Keratinocyte (primary cell): ENCODE data around the gene XAB2. TPM values are rescaled to one million over a fixed set of nuclear protein-coding genes. Genes with fewer than 3 reads are reported as not detected.

Source experiments
- DNase-seq: peaks from one replicate; pipeline ENCODE4 v3.0.0-alpha.2; 2011; ENCODE audit warnings: low read depth, missing footprints, low spot score
- FAIRE-seq: peaks from 2 replicates; lab custom pipeline; 2011; peaks lifted over from hg19 to GRCh38; lab: Jason Lieb, UNC
- H2AFZ ChIP-seq: 2 replicates; pipeline ENCODE4 v1.6.0; 2012; ENCODE audit warnings: low read length, control low read depth, inconsistent platforms; ENCODE audit not compliant: control insufficient read depth
- H3K27ac ChIP-seq: 2 replicates; pipeline ENCODE4 v1.5.1; 2011; ENCODE audit warnings: low read length; ENCODE audit not compliant: control insufficient read depth, insufficient read depth
- H3K27me3 ChIP-seq: 3 replicates; pipeline ENCODE4 v1.6.0; 2011; ENCODE audit warnings: low read length; ENCODE audit not compliant: control insufficient read depth, insufficient read depth; ENCODE audit errors: extremely low read depth
- H3K36me3 ChIP-seq, 2 experiments: 2 replicates in 1 of 2; 3 replicates in 1 of 2; pipeline ENCODE4 v1.5.1; 2011; ENCODE audit warnings: low read length in 2 of 2, mild to moderate bottlenecking in 1 of 2; ENCODE audit not compliant: control insufficient read depth in 2 of 2, insufficient read depth in 2 of 2; ENCODE audit errors: extremely low read depth in 1 of 2
- H3K4me1 ChIP-seq: 3 replicates; pipeline ENCODE4 v1.5.1; 2011; ENCODE audit warnings: low read length; ENCODE audit not compliant: control insufficient read depth, insufficient read depth; ENCODE audit errors: extremely low read depth
- H3K4me2 ChIP-seq: 3 replicates; pipeline ENCODE4 v1.6.0; 2011; ENCODE audit warnings: low read depth, low read length; ENCODE audit not compliant: control insufficient read depth, insufficient read depth; ENCODE audit errors: extremely low read depth
- H3K4me3 ChIP-seq, 3 experiments: fragments of 200-600 bp in 1 of 3; sonication (generic) in 1 of 3; 2 replicates in 2 of 3; 3 replicates in 1 of 3; pipeline ENCODE4 v1.5.1; 2011 to 2016; ENCODE audit warnings: low read length in 3 of 3, mild to moderate bottlenecking in 3 of 3, control low read depth in 2 of 3, inconsistent platforms in 1 of 3, low read depth in 1 of 3, mixed read lengths in 1 of 3, mixed run types in 1 of 3, moderate library complexity in 1 of 3; ENCODE audit not compliant: control insufficient read depth in 2 of 3, insufficient read depth in 2 of 3; ENCODE audit errors: extremely low read depth in 1 of 3
- H3K79me2 ChIP-seq: 2 replicates; pipeline ENCODE4 v1.6.0; 2012; ENCODE audit warnings: low read length; ENCODE audit not compliant: control insufficient read depth, insufficient read depth
- H3K9ac ChIP-seq: 3 replicates; pipeline ENCODE4 v1.6.0; 2011; ENCODE audit warnings: low read length; ENCODE audit not compliant: control insufficient read depth, insufficient read depth; ENCODE audit errors: extremely low read depth
- H3K9me1 ChIP-seq: 3 replicates; pipeline ENCODE4 v1.6.0; 2011; ENCODE audit warnings: low read length; ENCODE audit not compliant: control insufficient read depth, insufficient read depth; ENCODE audit errors: extremely low read depth
- H3K9me3 ChIP-seq: 2 replicates; pipeline ENCODE4 v1.5.1; 2012; ENCODE audit warnings: low read depth, low read length; ENCODE audit not compliant: control insufficient read depth
- H4K20me1 ChIP-seq: 3 replicates; pipeline ENCODE4 v1.6.0; 2011; ENCODE audit warnings: low read length; ENCODE audit not compliant: control insufficient read depth, insufficient read depth; ENCODE audit errors: extremely low read depth
- CTCF ChIP-seq, 3 experiments: IDR thresholded peaks in 1 of 3; conservative IDR thresholded peaks in 1 of 3; optimal IDR thresholded peaks in 1 of 3; 2 replicates in 2 of 3; 3 replicates in 1 of 3; pipeline versions ENCODE3 to v1.5.1; 2011; ENCODE audit warnings: low read length in 3 of 3, mild to moderate bottlenecking in 3 of 3, moderate library complexity in 2 of 3, control low read depth in 1 of 3, inconsistent platforms in 1 of 3; ENCODE audit not compliant: insufficient read depth in 2 of 3; ENCODE audit errors: extremely low read depth in 1 of 3
- EZH2 ChIP-seq: IDR thresholded peaks from one replicate; pipeline ENCODE4 v1.6.1; 2012; ENCODE audit warnings: inconsistent platforms, mild to moderate bottlenecking, low read length, moderate library complexity
- dilution Hi-C: fragments of 300-500 bp; cut with MboI; formaldehyde crosslinking; loops from one replicate; pipeline ENCODE4 v1.7.0; 2020; ENCODE audit warnings: low sequenced_read_pairs; ENCODE audit not compliant: extremely low pct_ligation_motif_present
- polyA plus RNA-seq, 5 experiments: library from polyadenylated mRNA; depleted of rRNA in 3 of 5; stranded (reverse) in 3 of 5; stranded (forward) in 1 of 5; unstranded in 1 of 5; fragments of >200 nt; gene quantifications; 1 replicate in 1 of 5; 2 replicates in 3 of 5; 3 replicates in 1 of 5; pipeline versions ENCODE4 v1.2.1 to v1.2.3, GENCODE V29; 2011 to 2012; ENCODE audit warnings: missing spikeins in 2 of 5, low read depth in 1 of 5, low replicate concordance in 1 of 5

Gene XAB2
- polyA plus RNA-seq, 1 donor (not counting 4 experiments of a cell fraction or from before 2014, with no cell fraction given): 15.6 TPM

GRCh38 chr19:7639863-7640348 lies 10.6 kb upstream of the XAB2 start:
- Histone ChIP-seq H3K4me3 (no peak overlapping the region), H3K4me1 (peaks cover 3% of the 10 kb centered on the region), H3K4me2 (no peak overlapping the region), H3K79me2 (peaks cover 16% of the 10 kb centered on the region), H3K9ac (no peak overlapping the region), H3K9me1 (no peaks in the 10 kb centered on the region), H3K36me3 (peaks cover 9 to 12% of the 10 kb centered on the region in 2 experiments), H4K20me1 (no peaks in the 10 kb centered on the region), H2AFZ (no peak overlapping the region), H3K27ac (no peak overlapping the region), H3K9me3 (no peaks in the 10 kb centered on the region), H3K27me3 (no peaks in the 10 kb centered on the region)
- DNase-seq: no peak
- dilution Hi-C loops: no loop called here
- no peak for FAIRE-seq
- TF ChIP-seq EZH2: no peak
- TF ChIP-seq CTCF (optimal IDR thresholded peaks at IDR 0.05 in 1 of 3, IDR thresholded peaks at IDR 0.05 in 1 of 3, conservative IDR thresholded peaks at IDR 0.05 in 1 of 3; ENCODE audit: extremely low read depth in 1 of 3, insufficient read depth in 2 of 3, low read length in 3 of 3): no peak

GRCh38 chr19:7638802-7639465 lies 9.6 kb upstream of the XAB2 start:
- Histone ChIP-seq H3K9me3 (no peaks in the 10 kb centered on the region), H3K4me2 (no peak overlapping the region), H3K9me1 (no peaks in the 10 kb centered on the region), H3K4me3 (no peak overlapping the region), H3K9ac (no peak overlapping the region), H4K20me1 (no peaks in the 10 kb centered on the region), H3K4me1 (peaks cover 3% of the 10 kb centered on the region), H3K79me2 (peaks cover 16% of the 10 kb centered on the region), H3K27me3 (no peaks in the 10 kb centered on the region), H2AFZ (no peak overlapping the region), H3K27ac (no peak overlapping the region), H3K36me3 (peaks cover 9% of the 10 kb centered on the region in 2 experiments)
- DNase-seq (no peak), FAIRE-seq (no peak)
- TF ChIP-seq CTCF (optimal IDR thresholded peaks at IDR 0.05 in 1 of 3, IDR thresholded peaks at IDR 0.05 in 1 of 3, conservative IDR thresholded peaks at IDR 0.05 in 1 of 3; ENCODE audit: extremely low read depth in 1 of 3, insufficient read depth in 2 of 3, low read length in 3 of 3) (no peak), EZH2 (no peak)
- dilution Hi-C loops: no loop called here
